ENCODE results near the gene KYAT1.

GRCh38 chr9:128824911-128825310 is 56.8 kb downstream of the KYAT1 start:
- TF ChIP-seq CTCF (IDR thresholded peaks at IDR 0.05; ENCODE audit: low read depth, low read length) (no peak), POLR2A (IDR thresholded peaks at IDR 0.05; ENCODE audit: extremely low read depth, insufficient read length) (no peak)
